HCT116 (cell line): ENCODE results near the gene GALE. TPM values are rescaled to one million over a fixed set of nuclear protein-coding genes. Genes with fewer than 3 reads are reported as not detected.

Experiments
- ATAC-seq: fragments of 200-7000 bp; cut with Tn5 transposase; 2 replicates; pipeline ENCODE4 v1.9.1; 2020; ENCODE audit warnings: mild to moderate bottlenecking, moderate library complexity
- BruUV-seq: library from RNA; stranded (reverse); fragments of 400-500 nt; replicated peaks from 2 replicates; lab custom pipeline; 2021; lab: Mats Ljungman, UMichigan
- CTCF ChIA-PET: fragments of 300-600 bp; sonication (Branson Sonifier 250); formaldehyde crosslinking; loops from one replicate; lab custom pipeline; 2021; ENCODE audit warnings: antibody characterized with exemption; lab: Charles Lee
- POLR2A ChIA-PET: fragments of 300-600, 350-600 bp; sonication (Branson Sonifier 250); formaldehyde crosslinking; loops from one replicate; lab custom pipeline; 2021; ENCODE audit warnings: antibody characterized with exemption; lab: Charles Lee
- RAD21 ChIA-PET, 2 experiments: fragments of 300-600 bp; sonication (Branson Sonifier 250); formaldehyde crosslinking; loops; one replicate each; lab custom pipeline; 2023; ENCODE audit warnings: low total read pairs in 2 of 2; ENCODE audit not compliant: uncharacterized antibody in 2 of 2, unreplicated experiment in 2 of 2, low non-redundant PET in 1 of 2; lab: Charles Lee
- DNase-seq: peaks from one replicate; pipeline ENCODE4 v3.0.0-alpha.2; 2010; ENCODE audit warnings: low read depth, low spot score
- H2AFZ ChIP-seq: fragments of 200-600 bp; shearing (Covaris generic), sonication (generic); 2 replicates; pipeline ENCODE4 v1.6.1; 2017; ENCODE audit warnings: low read depth, mixed run types, mixed read lengths, antibody characterized with exemption, low read length; ENCODE audit not compliant: poor library complexity, severe bottlenecking
- H3K27ac ChIP-seq: 2 replicates; pipeline ENCODE4 v1.5.1; 2012; ENCODE audit warnings: low read depth, low read length
- H3K27me3 ChIP-seq: fragments of 200-600 bp; sonication (generic); 2 replicates; pipeline ENCODE4 v1.6.1; 2016; ENCODE audit warnings: mixed run types, low read length, mixed read lengths; ENCODE audit not compliant: insufficient read depth
- H3K36me3 ChIP-seq, 2 experiments: fragments of 200-500 bp in 1 of 2; fragments of 200-600 bp in 1 of 2; sonication (Bioruptor generic) in 1 of 2; sonication (generic) in 1 of 2; 2 replicates each; pipeline versions ENCODE4 v1.5.1 to v1.6.1; 2014 to 2016; ENCODE audit warnings: low read length in 2 of 2, inconsistent platforms in 1 of 2, mixed read lengths in 1 of 2, mixed run types in 1 of 2; ENCODE audit not compliant: insufficient read depth in 2 of 2, control insufficient read depth in 1 of 2
- H3K4me1 ChIP-seq, 2 experiments: fragments of 200-600 bp in 1 of 2; sonication (generic) in 1 of 2; 2 replicates each; pipeline versions ENCODE4 v1.5.1 to v1.6.1; 2012 to 2017; ENCODE audit warnings: low read length in 2 of 2, inconsistent platforms in 1 of 2, mild to moderate bottlenecking in 1 of 2, mixed read lengths in 1 of 2, mixed run types in 1 of 2, moderate library complexity in 1 of 2; ENCODE audit not compliant: insufficient read depth in 2 of 2, control insufficient read depth in 1 of 2
- H3K4me2 ChIP-seq: fragments of 200-600 bp; sonication (generic); 2 replicates; pipeline ENCODE4 v1.6.1; 2017; ENCODE audit warnings: mixed run types, low read length, mixed read lengths
- H3K4me3 ChIP-seq, 2 experiments: fragments of 200-600 bp in 1 of 2; sonication (generic) in 1 of 2; replicated peaks in 1 of 2; 2 replicates each; pipeline ENCODE4 v1.5.1; 2011 to 2016; ENCODE audit warnings: low read length in 2 of 2, control low read depth in 1 of 2, low read depth in 1 of 2, mild to moderate bottlenecking in 1 of 2, mixed read lengths in 1 of 2, mixed run types in 1 of 2
- H3K79me2 ChIP-seq: fragments of 200-600 bp; sonication (generic); 2 replicates; pipeline ENCODE4 v1.6.1; 2017; ENCODE audit warnings: mild to moderate bottlenecking, mixed run types, low read length, moderate library complexity, mixed read lengths; ENCODE audit not compliant: insufficient read depth
- H3K9ac ChIP-seq: fragments of 200-600 bp; sonication (generic); 2 replicates; pipeline ENCODE4 v1.6.1; 2016; ENCODE audit warnings: low read length, mixed read lengths
- H3K9me2 ChIP-seq: fragments of 200-600 bp; sonication (generic), shearing (Covaris generic); 2 replicates; pipeline ENCODE4 v1.6.1; 2017; ENCODE audit warnings: mixed run types, mild to moderate bottlenecking, moderate library complexity; ENCODE audit not compliant: insufficient read depth
- H3K9me3 ChIP-seq, 2 experiments: fragments of 200-500 bp in 1 of 2; fragments of 200-600 bp in 1 of 2; sonication (Bioruptor generic) in 1 of 2; sonication (generic) in 1 of 2; 2 replicates each; pipeline ENCODE4 v1.6.1; 2014 to 2017; ENCODE audit warnings: low read length in 2 of 2, mixed read lengths in 2 of 2, inconsistent platforms in 1 of 2, low read depth in 1 of 2, mild to moderate bottlenecking in 1 of 2, mixed run types in 1 of 2, moderate library complexity in 1 of 2; ENCODE audit not compliant: control insufficient read depth in 1 of 2, insufficient read depth in 1 of 2
- H4K20me1 ChIP-seq: fragments of 200-600 bp; sonication (generic), shearing (Covaris generic); 2 replicates; pipeline ENCODE4 v1.6.1; 2017; ENCODE audit warnings: mixed run types, mild to moderate bottlenecking, moderate library complexity; ENCODE audit not compliant: insufficient read depth
- ATF3 ChIP-seq: IDR thresholded peaks from 2 replicates; pipeline ENCODE4 v1.6.1; 2012
- ELF1 ChIP-seq: IDR thresholded peaks from 2 replicates; pipeline ENCODE4 v1.6.1; 2012; ENCODE audit warnings: low read depth, borderline replicate concordance
- EZH2 ChIP-seq: fragments of 200-600 bp; sonication (generic); IDR thresholded peaks from 2 replicates; pipeline ENCODE4 v1.6.1; 2017; ENCODE audit warnings: antibody characterized with exemption, mixed run types
- POLR2AphosphoS5 ChIP-seq: IDR thresholded peaks from 2 replicates; pipeline ENCODE4 v1.6.1; 2011; ENCODE audit warnings: mild to moderate bottlenecking, low read depth, low read length, moderate library complexity
- SIN3A ChIP-seq: IDR thresholded peaks from 2 replicates; pipeline ENCODE4 v1.6.1; 2012; ENCODE audit warnings: low read depth
- intact Hi-C: fragments of 100-400 bp; cut with micrococcal nuclease; formaldehyde crosslinking; loops from 2 replicates; pipeline ENCODE4 v1.10.0; 2022
- total RNA-seq: library from RNA; stranded (reverse); gene quantifications from one replicate; pipeline ENCODE4 v1.2.1, GENCODE V29; 2021; ENCODE audit not compliant: unreplicated experiment
- TF ChIP-seq, protein P1 (sequence below), 3 experiments: fragments of 200-600 bp in 1 of 3; sonication (generic) in 1 of 3; IDR thresholded peaks in 2 of 3; conservative IDR thresholded peaks in 1 of 3; 2 replicates each; pipeline ENCODE4 v1.5.1; 2012 to 2017; ENCODE audit warnings: low read depth in 2 of 3, low read length in 2 of 3, antibody characterized with exemption in 1 of 3, borderline replicate concordance in 1 of 3, control low read depth in 1 of 3, mild to moderate bottlenecking in 1 of 3, mixed read lengths in 1 of 3, mixed run types in 1 of 3, moderate library complexity in 1 of 3; ENCODE audit not compliant: insufficient read depth in 1 of 3

The GALE gene
- total RNA-seq, 1 experiment from 2014 or later: 114 TPM

DNA sequence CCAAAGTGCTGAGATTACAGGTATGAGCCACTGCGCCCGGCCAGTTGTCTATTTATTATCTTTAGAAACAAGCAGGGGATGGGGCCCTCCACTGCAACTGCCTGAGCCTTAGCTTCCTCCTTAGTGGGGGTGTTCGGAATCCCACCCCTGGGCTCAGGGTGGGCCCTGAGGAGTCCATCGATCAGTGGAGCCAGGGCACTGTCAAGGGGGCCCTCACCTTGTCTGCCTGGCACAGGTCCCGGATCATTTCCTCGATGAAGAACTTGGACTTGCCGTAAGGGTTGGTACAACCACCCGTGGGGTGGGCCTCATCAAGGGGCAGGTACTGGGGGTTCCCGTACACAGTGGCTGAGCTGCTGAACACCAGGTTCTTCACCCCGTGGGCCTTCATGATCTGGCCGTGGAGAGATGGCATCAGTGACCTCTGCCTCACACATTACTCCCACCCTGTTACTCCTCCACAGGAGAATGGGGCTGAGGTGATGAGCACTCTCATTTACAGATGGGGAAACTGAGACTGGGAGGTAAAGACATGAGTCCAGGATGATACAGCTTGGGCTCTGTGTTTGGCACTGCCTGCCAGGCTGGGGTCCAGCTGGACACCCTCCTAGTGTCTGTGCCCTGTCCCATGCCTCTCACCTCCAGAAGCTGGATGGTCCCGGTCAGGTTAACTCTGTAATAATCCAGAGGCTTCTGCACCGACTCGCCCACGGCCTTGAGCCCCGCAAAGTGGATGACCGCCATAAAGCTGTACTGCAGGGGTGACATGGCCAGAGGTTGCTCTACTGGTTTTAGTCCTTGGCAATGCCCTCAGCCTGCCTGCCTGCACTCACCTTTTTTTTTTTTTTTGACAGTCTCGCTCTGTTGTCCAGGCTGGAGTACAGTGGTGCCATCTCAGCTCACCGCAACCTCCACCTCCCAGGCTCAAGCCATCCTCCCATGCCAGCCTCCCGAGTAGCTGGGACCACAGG is 2.8 kb downstream of the GALE start:
- Histone ChIP-seq H3K36me3 (peaks cover 15 to 33% of the 10 kb centered on the region in 2 experiments; a peak in 3 of 4 replicates), H3K4me2 (no peak overlapping the region), H3K79me2 (peaks cover 33% of the 10 kb centered on the region), H4K20me1 (no peaks in the 10 kb centered on the region), H3K4me3 (no peak overlapping the region)
- no peak for DNase-seq
- ChIA-PET POLR2A (no interaction called here), RAD21 (interaction anchor here in 1 of 2 experiments (0.6 kb wide), 1 partner anchor 99 kb away, joined by 3 read pairs; no protein-coding TSS in a partner anchor)
- TF ChIP-seq POLR2AphosphoS5: peak; percentile 39; the same call in 1 of the 2 replicates
- TF ChIP-seq SIN3A: no peak
- no peak for TF ChIP-seq ELF1
- TF ChIP-seq, protein P1, sequence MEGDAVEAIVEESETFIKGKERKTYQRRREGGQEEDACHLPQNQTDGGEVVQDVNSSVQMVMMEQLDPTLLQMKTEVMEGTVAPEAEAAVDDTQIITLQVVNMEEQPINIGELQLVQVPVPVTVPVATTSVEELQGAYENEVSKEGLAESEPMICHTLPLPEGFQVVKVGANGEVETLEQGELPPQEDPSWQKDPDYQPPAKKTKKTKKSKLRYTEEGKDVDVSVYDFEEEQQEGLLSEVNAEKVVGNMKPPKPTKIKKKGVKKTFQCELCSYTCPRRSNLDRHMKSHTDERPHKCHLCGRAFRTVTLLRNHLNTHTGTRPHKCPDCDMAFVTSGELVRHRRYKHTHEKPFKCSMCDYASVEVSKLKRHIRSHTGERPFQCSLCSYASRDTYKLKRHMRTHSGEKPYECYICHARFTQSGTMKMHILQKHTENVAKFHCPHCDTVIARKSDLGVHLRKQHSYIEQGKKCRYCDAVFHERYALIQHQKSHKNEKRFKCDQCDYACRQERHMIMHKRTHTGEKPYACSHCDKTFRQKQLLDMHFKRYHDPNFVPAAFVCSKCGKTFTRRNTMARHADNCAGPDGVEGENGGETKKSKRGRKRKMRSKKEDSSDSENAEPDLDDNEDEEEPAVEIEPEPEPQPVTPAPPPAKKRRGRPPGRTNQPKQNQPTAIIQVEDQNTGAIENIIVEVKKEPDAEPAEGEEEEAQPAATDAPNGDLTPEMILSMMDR (IDR thresholded peaks at IDR 0.05 in 2 of 3, conservative IDR thresholded peaks at IDR 0.05 in 1 of 3; ENCODE audit: borderline replicate concordance in 1 of 3, insufficient read depth in 1 of 3, low read depth in 2 of 3, low read length in 2 of 3): no peak
- TF ChIP-seq ATF3: no peak
- no peak for TF ChIP-seq EZH2
- TF ChIP-seq, all 23 proteins: peak for 1
- no peaks in the 10 kb centered on the region for H3K9me2 ChIP-seq
- H3K27ac ChIP-seq: peak overlapping the region; percentile 1; the same call in 1 of the 2 replicates
- ATAC-seq: no peak
- CTCF ChIA-PET: interaction anchor here (0.7 to 2.7 kb wide), 3 partner anchors 110 to 119 kb away, joined by 3 to 13 read pairs (median 6); no protein-coding TSS in a partner anchor
- no TSS peak for BruUV-seq
- no peak overlapping the region for H2AFZ ChIP-seq
- H3K9ac ChIP-seq: no peak overlapping the region
- H3K4me1 ChIP-seq: peaks cover 19 to 46% of the 10 kb centered on the region in 2 experiments
- intact Hi-C loops: loop anchor here (5.0 kb wide), 1 partner anchor 120 kb away; no protein-coding TSS in a partner anchor
- H3K9me3 ChIP-seq: no peaks in the 10 kb centered on the region
- H3K27me3 ChIP-seq: no peaks in the 10 kb centered on the region
